Heart left ventricle (tissue), 13 donors: ENCODE results near the gene SLC22A7.
"Not testable (repeated sequence)": the region's sequence is repeated elsewhere in the genome, so short reads cannot be mapped to it uniquely, and the experiment has no call there.

Experiments used
- CTCF ChIP-seq, 12 donors: fragments of 200-600 bp; sonication (generic) in 4 of 12; IDR thresholded peaks; one replicate each; pipeline versions ENCODE4 v1.5.0 to v1.8.0; 2018 to 2022; ENCODE audit warnings: antibody characterized with exemption in 12 of 12, mild to moderate bottlenecking in 5 of 12
- POLR2A ChIP-seq, 2 donors: fragments of 450-650 bp; IDR thresholded peaks; one replicate each; pipeline ENCODE4 v1.6.1; 2017; ENCODE audit warnings: antibody characterized with exemption in 2 of 2, mild to moderate bottlenecking in 2 of 2, moderate library complexity in 2 of 2
- donor health status: ischemic (EF 13 %, LVEDD 7.1; RV severe dilation, severe dysfunction).
- donor health status: DM: no; HTN: yes; CAD: no.
- donor health status: DM: no; HTN: no; CAD: no.
- donor health status: ischemic (EF 25% LVEDD 6.9; RV normal size, moderate dysfunction).
- donor health status: ischemic (EF 25% LVEDD 5.7; RV mildly dilated, moderate dysfunction).
- donor health status: ischemic (EF 35%, LVEDD 5.7; RV mildly dilated, moderate dysfunction).
- donor health status: nonischemic (EF 11% LVEDD 7.7; RV severe dilation, severe dysfunction).
- donor health status: DM: yes; HTN: yes; CAD: no.
- donor health status: PGD.
- donor health status: ischemic (EF 29% LVEDD 5.4; RV normal size, mild dysfunction).
- donor health status: nonischemic (EF 23%, LVEDD 6.1; RV moderate dilation, normal function).

GRCh38 chr6:43303006-43303405 is 4.9 kb downstream of the SLC22A7 start:
- not testable (repeated sequence) for TF ChIP-seq CTCF, POLR2A (IDR thresholded peaks at IDR 0.05)
